CD4-positive, alpha-beta memory T cell (primary cell): Measurements from ENCODE around the gene NATD1. TPM values are rescaled to one million over a fixed set of nuclear protein-coding genes. Genes with fewer than 3 reads are reported as not detected.
A peak's percentile ranks its signal among the peaks of the same experiment; 100 is the strongest.

Source experiments
- CTCF ChIA-PET: fragments of 350-600 bp; sonication (Branson Sonifier 250); formaldehyde crosslinking; loops from one replicate; lab custom pipeline; 2021; ENCODE audit warnings: inconsistent platforms; ENCODE audit not compliant: partially characterized antibody; lab: Charles Lee
- POLR2A ChIA-PET: fragments of 350-600 bp; sonication (Branson Sonifier 250); formaldehyde crosslinking; loops from one replicate; lab custom pipeline; 2021; ENCODE audit not compliant: partially characterized antibody; lab: Charles Lee
- DNase-seq, 5 donors: peaks; one replicate each; pipeline versions ENCODE4 v3.0.0 to v3.0.0-alpha.2; 2020 to 2022; ENCODE audit warnings: mixed read lengths in 1 of 5
- H3K27ac ChIP-seq: one replicate; pipeline ENCODE4 v1.7.0; 2013; ENCODE audit warnings: low read depth, low read length
- H3K27me3 ChIP-seq: 2 replicates; pipeline ENCODE4 v1.7.0; 2013; ENCODE audit warnings: mild to moderate bottlenecking, low read length, moderate library complexity; ENCODE audit not compliant: insufficient read depth
- H3K36me3 ChIP-seq: 2 replicates; pipeline ENCODE4 v1.7.0; 2013; ENCODE audit warnings: mild to moderate bottlenecking, low read length, moderate library complexity; ENCODE audit not compliant: insufficient read depth
- H3K4me1 ChIP-seq: 2 replicates; pipeline ENCODE4 v1.7.0; 2013; ENCODE audit warnings: mild to moderate bottlenecking, low read length, moderate library complexity; ENCODE audit not compliant: insufficient read depth
- H3K4me3 ChIP-seq, 2 donors: one replicate each; pipeline ENCODE4 v1.7.0; 2013; ENCODE audit warnings: low read length in 2 of 2, mild to moderate bottlenecking in 1 of 2
- H3K9me3 ChIP-seq, 2 donors: one replicate each; pipeline ENCODE4 v1.7.0; 2013; ENCODE audit warnings: low read length in 2 of 2, control low read depth in 1 of 2; ENCODE audit not compliant: control insufficient read depth in 1 of 2
- H3K27ac Mint-ChIP-seq, 7 donors: one replicate each; pipeline ENCODE4 v1.8.0; 2020 to 2021; ENCODE audit warnings: mixed read lengths in 7 of 7, mild to moderate bottlenecking in 6 of 7, inconsistent platforms in 3 of 7, moderate library complexity in 3 of 7
- H3K27me3 Mint-ChIP-seq, 2 donors: one replicate each; pipeline ENCODE4 v1.8.0; 2020 to 2021; ENCODE audit warnings: mixed read lengths in 2 of 2
- H3K36me3 Mint-ChIP-seq, 2 donors: one replicate each; pipeline ENCODE4 v1.8.0; 2020 to 2021; ENCODE audit warnings: mixed read lengths in 2 of 2, inconsistent platforms in 1 of 2, mild to moderate bottlenecking in 1 of 2
- H3K4me1 Mint-ChIP-seq, 4 donors: one replicate each; pipeline ENCODE4 v1.8.0; 2020 to 2021; ENCODE audit warnings: mixed read lengths in 4 of 4, mild to moderate bottlenecking in 1 of 4
- H3K4me3 Mint-ChIP-seq, 8 donors: one replicate each; pipeline ENCODE4 v1.8.0; 2020 to 2021; ENCODE audit warnings: mixed read lengths in 8 of 8, mild to moderate bottlenecking in 7 of 8, moderate library complexity in 6 of 8, inconsistent platforms in 3 of 8
- H3K9me3 Mint-ChIP-seq, 8 donors: one replicate each; pipeline ENCODE4 v1.8.0; 2020 to 2021; ENCODE audit warnings: mixed read lengths in 8 of 8, mild to moderate bottlenecking in 5 of 8, inconsistent platforms in 3 of 8, moderate library complexity in 1 of 8
- intact Hi-C: fragments of 100-400 bp; cut with micrococcal nuclease; formaldehyde crosslinking; loops from one replicate; pipeline ENCODE4 v1.15.1; 2023
- polyA plus RNA-seq, 2 donors: library from polyadenylated mRNA; unstranded; fragments of 300-500 nt; fragmentation: Illumina TruSeq; gene quantifications; one replicate each; pipeline ENCODE4 v1.2.3, GENCODE V29; 2021
- total RNA-seq, 2 experiments: library from RNA; stranded (reverse); gene quantifications; one replicate each; pipeline ENCODE4 v1.2.3, GENCODE V29; 2021

Gene NATD1
- total and polyA plus RNA-seq, 4 experiments from 2014 or later = 0.32 to 13.5 (median 7.7) TPM

- H3K27me3 ChIP-seq = no peaks in the 10 kb centered on the region
- Mint-ChIP-seq H3K36me3 (peaks cover 11 to 56% of the 10 kb centered on the region in 2 donors), H3K27ac (peak overlapping the region in 1 of 7 donors; percentile 47), H3K27me3 (no peaks in the 10 kb centered on the region), H3K4me1 (peaks cover 8 to 14% (median 10%) of the 10 kb centered on the region in 4 donors), H3K4me3 (no peak overlapping the region), H3K9me3 (peaks cover 0 to 30% (median 5%) of the 10 kb centered on the region in 8 donors)
- intact Hi-C loops = no loop called here
- ChIA-PET POLR2A (interaction anchor here (0.7 kb wide), 1 partner anchor 10 kb away, joined by 4 read pairs; no protein-coding TSS in a partner anchor), CTCF (interaction anchor here (1.3 to 1.4 kb wide), 2 partner anchors 19 to 159 kb away, joined by 3 to 4 read pairs; no protein-coding TSS in a partner anchor)
- no peaks in the 10 kb centered on the region for H3K9me3 ChIP-seq
- DNase-seq = peak in 1 of 5 donors; percentile 21
- no peak overlapping the region for H3K27ac ChIP-seq
- no peak overlapping the region for H3K4me3 ChIP-seq
- peaks cover 50% of the 10 kb centered on the region for H3K36me3 ChIP-seq
- H3K4me1 ChIP-seq = peaks cover 15% of the 10 kb centered on the region
These were observed 45.1 kb upstream of the NATD1 start for GRCh38 chr17:21298056-21298982.

- intact Hi-C loops = no loop called here
These were observed 44.4 kb upstream of the NATD1 start for GRCh38 chr17:21297597-21297996.

GRCh38 chr17:21297026-21297520, 43.9 kb upstream of the NATD1 start:
- Histone ChIP-seq H3K27me3 (no peaks in the 10 kb centered on the region), H3K4me1 (peaks cover 15% of the 10 kb centered on the region), H3K4me3 (no peak overlapping the region), H3K9me3 (no peaks in the 10 kb centered on the region), H3K36me3 (peaks cover 38% of the 10 kb centered on the region), H3K27ac (no peak overlapping the region)
- ChIA-PET POLR2A (no interaction called here), CTCF (no interaction called here)
- peaks cover 0 to 31% (median 9%) of the 10 kb centered on the region in 8 donors for H3K9me3 Mint-ChIP-seq
- H3K36me3 Mint-ChIP-seq = peaks cover 6 to 46% of the 10 kb centered on the region in 2 donors
- H3K27me3 Mint-ChIP-seq = peaks cover 0 to 2% of the 10 kb centered on the region in 2 donors
- H3K4me3 Mint-ChIP-seq = no peak overlapping the region
- H3K4me1 Mint-ChIP-seq = peaks cover 11 to 23% (median 16%) of the 10 kb centered on the region in 4 donors
- intact Hi-C loops = no loop called here
- H3K27ac Mint-ChIP-seq = peak overlapping the region in 3 of 7 donors; percentile 11 to 74 (median 64)
- peak in 1 of 5 donors; percentile 38 for DNase-seq

More at GRCh38 chr17:21297597-21297996, 44.4 kb upstream of the NATD1 start:
- Histone ChIP-seq H3K27me3 (no peaks in the 10 kb centered on the region), H3K4me1 (peaks cover 15% of the 10 kb centered on the region), H3K4me3 (no peak overlapping the region), H3K9me3 (no peaks in the 10 kb centered on the region), H3K27ac (no peak overlapping the region), H3K36me3 (peaks cover 44% of the 10 kb centered on the region)
- POLR2A ChIA-PET = no interaction called here
- Mint-ChIP-seq H3K27me3 (no peaks in the 10 kb centered on the region), H3K4me1 (peaks cover 9 to 17% (median 13%) of the 10 kb centered on the region in 4 donors), H3K9me3 (peaks cover 0 to 34% (median 8%) of the 10 kb centered on the region in 8 donors), H3K27ac (no peak overlapping the region), H3K36me3 (peaks cover 9 to 49% of the 10 kb centered on the region in 2 donors), H3K4me3 (peak overlapping the region in 1 of 8 donors; percentile 9)
- CTCF ChIA-PET = no interaction called here
- DNase-seq = no peak

GRCh38 chr17:21296097-21297025, 43.2 kb upstream of the NATD1 start:
- Mint-ChIP-seq H3K27me3 (peaks cover 0 to 2% of the 10 kb centered on the region in 2 donors), H3K9me3 (peaks cover 0 to 30% (median 9%) of the 10 kb centered on the region in 8 donors), H3K27ac (peak overlapping the region in 5 of 7 donors; percentile 41 to 90 (median 66)), H3K36me3 (peaks cover 5 to 43% of the 10 kb centered on the region in 2 donors), H3K4me3 (no peak overlapping the region), H3K4me1 (peaks cover 11 to 25% (median 19%) of the 10 kb centered on the region in 4 donors)
- no peak overlapping the region for H3K27ac ChIP-seq
- DNase-seq = peak in 1 of 5 donors; percentile 43
- CTCF ChIA-PET = no interaction called here
- intact Hi-C loops = no loop called here
- POLR2A ChIA-PET = no interaction called here
- H3K36me3 ChIP-seq = peaks cover 31% of the 10 kb centered on the region
- no peaks in the 10 kb centered on the region for H3K9me3 ChIP-seq
- H3K4me3 ChIP-seq = no peak overlapping the region
- peaks cover 15% of the 10 kb centered on the region for H3K4me1 ChIP-seq
- no peaks in the 10 kb centered on the region for H3K27me3 ChIP-seq

GRCh38 chr17:21295036-21295952, 42.1 kb upstream of the NATD1 start:
- CTCF ChIA-PET = no interaction called here
- peak in 1 of 5 donors; percentile 38 for DNase-seq
- Histone ChIP-seq H3K9me3 (no peaks in the 10 kb centered on the region), H3K4me1 (peaks cover 18% of the 10 kb centered on the region), H3K27ac (no peak overlapping the region), H3K27me3 (no peaks in the 10 kb centered on the region), H3K36me3 (peaks cover 21% of the 10 kb centered on the region), H3K4me3 (no peak overlapping the region)
- Mint-ChIP-seq H3K9me3 (peaks cover 0 to 23% (median 10%) of the 10 kb centered on the region in 8 donors), H3K4me3 (peak overlapping the region in 1 of 8 donors; percentile 21), H3K27ac (peak overlapping the region in 6 of 7 donors; percentile 44 to 84 (median 68)), H3K4me1 (peaks cover 11 to 33% (median 23%) of the 10 kb centered on the region in 4 donors), H3K36me3 (peaks cover 0 to 38% of the 10 kb centered on the region in 2 donors), H3K27me3 (peaks cover 0 to 4% of the 10 kb centered on the region in 2 donors)
- POLR2A ChIA-PET = no interaction called here
- intact Hi-C loops = no loop called here
